GM21515 (cell line): ENCODE data around the gene ZNF454.

Source experiments
- ATAC-seq: cut with Tn5 transposase; IDR thresholded peaks from one replicate; pipeline ENCODE4 v1.9.1; 2021; ENCODE audit not compliant: unreplicated experiment

ZNF454 gene

GRCh38 chr5:178992291-178992895 lies 51.4 kb downstream of the ZNF454 start:
- ATAC-seq: no peak

- ATAC-seq: no peak
Observed at GRCh38 chr5:178993236-178993765, 52.3 kb downstream of the ZNF454 start.

GRCh38 chr5:178993955-178994579 lies 53.1 kb downstream of the ZNF454 start:
- ATAC-seq: no peak

- no peak for ATAC-seq
Observed at GRCh38 chr5:178994580-178995340, 53.8 kb downstream of the ZNF454 start, which contains the start of gene GRM6. Gene GRM6, minus strand, starts transcription at chr5:178995320. Its CDS starts 376 bp downstream, at chr5:178994944.

- ATAC-seq: no peak
Observed at GRCh38 chr5:178995341-178995690, 54.3 kb downstream of the ZNF454 start.

GRCh38 chr5:178996156-178996555 lies 55.2 kb downstream of the ZNF454 start:
- no peak for ATAC-seq

GRCh38 chr5:178997191-178997590 lies 56.2 kb downstream of the ZNF454 start:
- no peak for ATAC-seq

- no peak for ATAC-seq
Observed at GRCh38 chr5:178998441-178998840, 57.4 kb downstream of the ZNF454 start.

- ATAC-seq: no peak
Observed at GRCh38 chr5:179006564-179006963, 65.6 kb downstream of the ZNF454 start.

- no peak for ATAC-seq
Observed at GRCh38 chr5:179008667-179009066, 67.7 kb downstream of the ZNF454 start.
